B cell (primary cell): ENCODE data around the gene TENM3. TPM values are rescaled to one million over a fixed set of nuclear protein-coding genes. Genes with fewer than 3 reads are reported as not detected.
"Not testable (repeated sequence)": the region's sequence is repeated elsewhere in the genome, so short reads cannot be mapped to it uniquely, and the experiment has no call there.

Experiments used
- ATAC-seq: fragments of 200-7000 bp; cut with Tn5 transposase; one replicate; pipeline ENCODE4 v1.10.0; 2021; ENCODE audit warnings: low read depth, mild to moderate bottlenecking, moderate number of reproducible peaks, moderate library complexity
- CTCF ChIA-PET: fragments of 350-600 bp; sonication (Branson Sonifier 250); formaldehyde crosslinking; loops from one replicate; lab custom pipeline; 2021; ENCODE audit warnings: antibody characterized with exemption, inconsistent platforms; lab: Charles Lee
- POLR2A ChIA-PET: fragments of 350-600 bp; sonication (Branson Sonifier 250); formaldehyde crosslinking; loops from one replicate; lab custom pipeline; 2021; ENCODE audit warnings: antibody characterized with exemption; lab: Charles Lee
- DNase-seq: peaks from one replicate; pipeline ENCODE4 v3.0.0; 2013
- H2AFZ ChIP-seq: 2 replicates; pipeline ENCODE4 v1.6.1; 2012; ENCODE audit warnings: mild to moderate bottlenecking, low read depth, low read length; ENCODE audit not compliant: insufficient read depth, poor library complexity, severe bottlenecking
- H3K27ac ChIP-seq, 2 donors: 1 replicate in 1 of 2; 2 replicates in 1 of 2; pipeline ENCODE4 v1.5.1; 2012 to 2013; ENCODE audit warnings: low read length in 2 of 2, mild to moderate bottlenecking in 2 of 2, moderate library complexity in 1 of 2
- H3K27me3 ChIP-seq, 4 experiments: fragments of 200-600 bp in 1 of 4; sonication (generic) in 1 of 4; replicated peaks in 1 of 4; 1 replicate in 2 of 4; 2 replicates in 2 of 4; pipeline versions ENCODE4 v1.6.1 to v1.7.0; 2013 to 2016; ENCODE audit warnings: low read length in 3 of 4, mild to moderate bottlenecking in 2 of 4, mixed read lengths in 1 of 4, moderate library complexity in 1 of 4; ENCODE audit not compliant: insufficient read depth in 4 of 4, control insufficient read depth in 3 of 4; ENCODE audit errors: control extremely low read depth in 1 of 4
- H3K36me3 ChIP-seq, 2 experiments: replicated peaks in 1 of 2; 1 replicate in 1 of 2; 2 replicates in 1 of 2; pipeline versions ENCODE4 v1.6.1 to v1.7.1; 2013; ENCODE audit warnings: low read length in 1 of 2; ENCODE audit not compliant: insufficient read depth in 2 of 2, control insufficient read depth in 1 of 2; ENCODE audit errors: control extremely low read depth in 1 of 2, extremely low read depth in 1 of 2
- H3K4me1 ChIP-seq, 2 donors: fragments of 200-600 bp in 1 of 2; sonication (generic) in 1 of 2; 1 replicate in 1 of 2; 2 replicates in 1 of 2; pipeline versions ENCODE4 v1.5.1 to v1.6.1; 2013 to 2017; ENCODE audit warnings: low read length in 2 of 2; ENCODE audit not compliant: control insufficient read depth in 2 of 2, insufficient read depth in 2 of 2
- H3K4me2 ChIP-seq: replicated peaks from 2 replicates; pipeline ENCODE3; 2012; ENCODE audit warnings: mild to moderate bottlenecking, low read depth, low read length; ENCODE audit not compliant: poor library complexity, severe bottlenecking
- H3K4me3 ChIP-seq, 5 experiments: fragments of 200-600 bp in 1 of 5; sonication (generic) in 1 of 5; 1 replicate in 3 of 5; 2 replicates in 2 of 5; pipeline versions ENCODE4 v1.5.1 to v1.7.0; 2011 to 2016; ENCODE audit warnings: low read length in 4 of 5, mild to moderate bottlenecking in 4 of 5, low read depth in 2 of 5, control low read depth in 1 of 5, moderate library complexity in 1 of 5; ENCODE audit not compliant: insufficient read depth in 1 of 5; ENCODE audit errors: control extremely low read depth in 1 of 5, extremely low read depth in 1 of 5
- H3K79me2 ChIP-seq: fragments of 200-600 bp; sonication (generic); one replicate; pipeline ENCODE4 v1.6.0; 2016; ENCODE audit warnings: low read length; ENCODE audit not compliant: control insufficient read depth, insufficient read depth
- H3K9ac ChIP-seq: fragments of 200-600 bp; sonication (generic); 2 replicates; pipeline ENCODE4 v1.6.1; 2017; ENCODE audit warnings: mild to moderate bottlenecking, low read length, moderate library complexity
- H3K9me3 ChIP-seq, 3 donors: one replicate each; pipeline versions ENCODE4 v1.6.1 to v1.7.1; 2013; ENCODE audit warnings: low read length in 2 of 3; ENCODE audit not compliant: control insufficient read depth in 2 of 3, insufficient read depth in 1 of 3; ENCODE audit errors: control extremely low read depth in 1 of 3
- H4K20me1 ChIP-seq: 2 replicates; pipeline ENCODE4 v1.6.0; 2012; ENCODE audit warnings: mild to moderate bottlenecking, low read length; ENCODE audit not compliant: insufficient read depth, control insufficient read depth, poor library complexity, severe bottlenecking
- H3K27ac Mint-ChIP-seq: one replicate; pipeline ENCODE4 v1.8.0; 2021; ENCODE audit warnings: mixed read lengths
- H3K27me3 Mint-ChIP-seq: one replicate; pipeline ENCODE4 v1.8.0; 2021; ENCODE audit warnings: mixed read lengths
- H3K4me1 Mint-ChIP-seq: one replicate; pipeline ENCODE4 v1.8.0; 2021; ENCODE audit warnings: mixed read lengths
- H3K4me3 Mint-ChIP-seq: one replicate; pipeline ENCODE4 v1.8.0; 2021; ENCODE audit warnings: mixed read lengths
- H3K9me3 Mint-ChIP-seq: one replicate; pipeline ENCODE4 v1.8.0; 2022; ENCODE audit warnings: mixed read lengths; ENCODE audit not compliant: insufficient read depth
- CTCF ChIP-seq: fragments of 200-600 bp; IDR thresholded peaks from one replicate; pipeline ENCODE4 v1.8.0; 2022; ENCODE audit warnings: antibody characterized with exemption, mild to moderate bottlenecking
- EZH2 ChIP-seq: IDR thresholded peaks from 2 replicates; pipeline ENCODE4 v1.6.1; 2012; ENCODE audit warnings: borderline replicate concordance, low read depth, mild to moderate bottlenecking, moderate library complexity, low read length; ENCODE audit not compliant: insufficient read depth, poor library complexity, severe bottlenecking
- WGBS: methylation state at CpG from one replicate; pipeline ENCODE4 v1.1.5; 2013; ENCODE audit warnings: missing lambda C conversion rate; ENCODE audit not compliant: insufficient coverage; 5-methylcytosine and 5-hydroxymethylcytosine counted together
- intact Hi-C: fragments of 100-400 bp; cut with micrococcal nuclease; formaldehyde crosslinking; loops from one replicate; pipeline ENCODE4 v1.10.0; 2022
- polyA plus RNA-seq: library from polyadenylated mRNA; depleted of rRNA; stranded (reverse); fragments of >200 nt; gene quantifications from 2 replicates; pipeline ENCODE4 v1.2.3, GENCODE V29; 2012
- total RNA-seq, 2 donors: library from RNA; stranded (reverse); fragments of 120-200 nt in 1 of 2; gene quantifications; 1 replicate in 1 of 2; 2 replicates in 1 of 2; pipeline versions ENCODE4 v1.2.3 to v1.2.4, GENCODE V29; 2013 to 2022

TENM3 gene
- total and polyA plus RNA-seq, 2 donors (not counting 1 experiment from before 2014, with no cell fraction given): not detected

- H3K27me3 ChIP-seq: no peaks in the 10 kb centered on the region
- ChIA-PET POLR2A (no interaction called here), CTCF (no interaction called here)
- H3K79me2 ChIP-seq: no peaks in the 10 kb centered on the region
- H3K36me3 ChIP-seq: no peaks in the 10 kb centered on the region
- Mint-ChIP-seq H3K4me3 (no peak overlapping the region), H3K9me3 (no peaks in the 10 kb centered on the region), H3K4me1 (peaks cover 3% of the 10 kb centered on the region), H3K27ac (no peak overlapping the region), H3K27me3 (no peaks in the 10 kb centered on the region)
- no peak overlapping the region for H3K4me2 ChIP-seq
- peaks cover 0 to 11% (median 0%) of the 10 kb centered on the region in 3 donors for H3K9me3 ChIP-seq
- no peak overlapping the region for H3K9ac ChIP-seq
- intact Hi-C loops: no loop called here
- H3K4me1 ChIP-seq: no peaks in the 10 kb centered on the region
- ATAC-seq: no peak
- TF ChIP-seq CTCF (no peak), EZH2 (no peak)
- H4K20me1 ChIP-seq: no peaks in the 10 kb centered on the region
- no peak overlapping the region for H3K4me3 ChIP-seq
- no peak for DNase-seq
- WGBS: 0% methylated on average over 1 of the region's 2 CpGs
- no peak overlapping the region for H3K27ac ChIP-seq
- H2AFZ ChIP-seq: no peak overlapping the region
These were observed 142.7 kb downstream of the TENM3 start for GRCh38 chr4:182385897-182386296.

DNA sequence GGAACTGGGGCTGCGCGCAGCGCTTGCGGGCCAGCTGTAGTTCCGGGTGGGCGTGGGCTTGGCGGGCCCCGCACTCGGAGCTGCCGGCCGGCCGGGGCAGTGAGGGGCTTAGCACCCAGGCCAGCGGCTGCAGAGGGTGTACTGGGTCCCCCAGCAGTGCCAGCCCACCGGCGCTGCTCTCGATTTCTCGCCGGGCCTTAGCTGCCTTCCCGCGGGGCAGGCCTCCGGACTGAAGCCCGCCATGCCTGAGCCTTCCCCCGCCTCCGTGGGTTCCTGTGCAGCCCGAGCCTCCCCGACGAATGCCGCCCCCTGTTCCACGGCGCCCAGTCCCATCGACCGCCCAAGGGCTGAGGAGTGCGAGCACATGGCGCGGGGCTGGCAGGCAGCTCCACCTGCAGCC, 143.4 kb downstream of the TENM3 start:
- H3K4me1 ChIP-seq, H3K27ac ChIP-seq, H4K20me1 ChIP-seq, H3K9me3 Mint-ChIP-seq, ATAC-seq, DNase-seq, H3K4me3 Mint-ChIP-seq, H3K9ac ChIP-seq, POLR2A ChIA-PET, H3K36me3 ChIP-seq, H3K4me1 Mint-ChIP-seq, H3K27ac Mint-ChIP-seq, CTCF ChIA-PET, H3K27me3 Mint-ChIP-seq, H3K79me2 ChIP-seq, H3K4me3 ChIP-seq, H3K4me2 ChIP-seq, H3K27me3 ChIP-seq, intact Hi-C loops, H2AFZ ChIP-seq: not testable (repeated sequence)
- H3K9me3 ChIP-seq: peaks cover 0 to 11% (median 0%) of the 10 kb centered on the region in 3 donors
- WGBS: 97% methylated on average over 24 of the region's 35 CpGs
